CD14-positive monocyte (primary cell): ENCODE measurements around the gene FMO3. TPM values are rescaled to one million over a fixed set of nuclear protein-coding genes. Genes with fewer than 3 reads are reported as not detected.

Experiments
- DNase-seq, 3 donors: peaks; one replicate each; pipeline ENCODE4 v3.0.0-alpha.2; 2011 to 2022
- H2AFZ ChIP-seq: 2 replicates; pipeline ENCODE4 v1.6.0; 2012; ENCODE audit warnings: mild to moderate bottlenecking, low read depth, low read length, inconsistent platforms; ENCODE audit not compliant: insufficient read depth, poor library complexity, severe bottlenecking
- H3K27ac ChIP-seq, 2 donors: 1 replicate in 1 of 2; 2 replicates in 1 of 2; pipeline ENCODE4 v1.5.1; 2012 to 2013; ENCODE audit warnings: low read length in 2 of 2, control low read depth in 1 of 2, inconsistent platforms in 1 of 2, low read depth in 1 of 2, mild to moderate bottlenecking in 1 of 2
- H3K27me3 ChIP-seq, 2 donors: one replicate each; pipeline versions ENCODE4 v1.6.0 to v1.6.1; 2011 to 2013; ENCODE audit warnings: low read length in 2 of 2; ENCODE audit not compliant: control insufficient read depth in 2 of 2, insufficient read depth in 2 of 2
- H3K36me3 ChIP-seq, 2 donors: replicated peaks in 1 of 2; 1 replicate in 1 of 2; 2 replicates in 1 of 2; pipeline versions ENCODE4 v1.5.1 to v1.6.1; 2012 to 2013; ENCODE audit warnings: low read length in 2 of 2, control low read depth in 1 of 2, inconsistent platforms in 1 of 2, mild to moderate bottlenecking in 1 of 2; ENCODE audit not compliant: insufficient read depth in 2 of 2, control insufficient read depth in 1 of 2
- H3K4me1 ChIP-seq, 2 donors: 1 replicate in 1 of 2; 2 replicates in 1 of 2; pipeline versions ENCODE4 v1.5.1 to v1.6.1; 2012 to 2013; ENCODE audit warnings: low read length in 2 of 2, control low read depth in 1 of 2, inconsistent platforms in 1 of 2, mild to moderate bottlenecking in 1 of 2, moderate library complexity in 1 of 2; ENCODE audit not compliant: insufficient read depth in 2 of 2, control insufficient read depth in 1 of 2
- H3K4me2 ChIP-seq: replicated peaks from 2 replicates; pipeline ENCODE3; 2012; ENCODE audit warnings: low read length, moderate library complexity, mild to moderate bottlenecking; ENCODE audit not compliant: poor library complexity, severe bottlenecking; ENCODE audit errors: extremely low read depth
- H3K4me3 ChIP-seq, 3 experiments: fragments of 200-600 bp in 1 of 3; sonication (generic) in 1 of 3; replicated peaks in 1 of 3; 1 replicate in 2 of 3; 2 replicates in 1 of 3; pipeline ENCODE4 v1.5.1; 2011 to 2013; ENCODE audit warnings: low read length in 3 of 3, mild to moderate bottlenecking in 3 of 3, control low read depth in 2 of 3, low read depth in 2 of 3, inconsistent platforms in 1 of 3, moderate library complexity in 1 of 3
- H3K79me2 ChIP-seq: 2 replicates; pipeline ENCODE4 v1.6.0; 2012; ENCODE audit warnings: mild to moderate bottlenecking, control low read depth, inconsistent platforms, low read length, moderate library complexity; ENCODE audit not compliant: insufficient read depth
- H3K9ac ChIP-seq: 2 replicates; pipeline ENCODE4 v1.6.0; 2017; ENCODE audit warnings: low read length, mild to moderate bottlenecking; ENCODE audit not compliant: insufficient read depth, poor library complexity, severe bottlenecking
- H3K9me3 ChIP-seq, 2 donors: replicated peaks in 1 of 2; 1 replicate in 1 of 2; 2 replicates in 1 of 2; pipeline versions ENCODE4 v1.5.1 to v1.6.1; 2012 to 2013; ENCODE audit warnings: low read length in 2 of 2, control low read depth in 1 of 2; ENCODE audit not compliant: control insufficient read depth in 1 of 2, insufficient read depth in 1 of 2
- H4K20me1 ChIP-seq: 2 replicates; pipeline ENCODE4 v1.6.0; 2012; ENCODE audit warnings: mild to moderate bottlenecking, low read length, control low read depth, moderate library complexity; ENCODE audit not compliant: insufficient read depth
- H3K27ac Mint-ChIP-seq, 7 donors: one replicate each; pipeline ENCODE4 v1.8.0; 2020; ENCODE audit warnings: mild to moderate bottlenecking in 7 of 7, mixed read lengths in 7 of 7, moderate library complexity in 6 of 7, inconsistent platforms in 2 of 7
- H3K27me3 Mint-ChIP-seq, 3 donors: one replicate each; pipeline ENCODE4 v1.8.0; 2021 to 2022; ENCODE audit warnings: low read depth in 3 of 3, mild to moderate bottlenecking in 3 of 3, mixed read lengths in 3 of 3, moderate library complexity in 3 of 3, inconsistent platforms in 1 of 3
- H3K36me3 Mint-ChIP-seq, 2 donors: one replicate each; pipeline ENCODE4 v1.8.0; 2020; ENCODE audit warnings: mixed read lengths in 2 of 2, inconsistent platforms in 1 of 2, mild to moderate bottlenecking in 1 of 2
- H3K4me1 Mint-ChIP-seq: one replicate; pipeline ENCODE4 v1.8.0; 2020; ENCODE audit warnings: mild to moderate bottlenecking, mixed read lengths
- H3K4me3 Mint-ChIP-seq, 2 donors: one replicate each; pipeline ENCODE4 v1.8.0; 2020; ENCODE audit warnings: mild to moderate bottlenecking in 2 of 2, mixed read lengths in 2 of 2, moderate library complexity in 1 of 2
- H3K9me3 Mint-ChIP-seq, 7 donors: one replicate each; pipeline ENCODE4 v1.8.0; 2020 to 2022; ENCODE audit warnings: mixed read lengths in 7 of 7, mild to moderate bottlenecking in 6 of 7, moderate library complexity in 6 of 7, inconsistent platforms in 2 of 7
- CTCF ChIP-seq: fragments of 200-600 bp; IDR thresholded peaks from one replicate; pipeline ENCODE4 v1.8.0; 2022; ENCODE audit warnings: antibody characterized with exemption, mild to moderate bottlenecking
- WGBS: methylation state at CpG from one replicate; pipeline ENCODE4 v1.1.5; 2013; ENCODE audit warnings: missing lambda C conversion rate; ENCODE audit not compliant: insufficient coverage; 5-methylcytosine and 5-hydroxymethylcytosine counted together
- intact Hi-C, 2 donors: fragments of 100-400 bp; cut with micrococcal nuclease; formaldehyde crosslinking; loops; one replicate each; pipeline versions ENCODE4 v1.15.0 to v1.15.1; 2023
- polyA plus RNA-seq, 3 donors: library from polyadenylated mRNA; depleted of rRNA in 1 of 3; unstranded in 2 of 3; stranded (reverse) in 1 of 3; fragments of 300-500 nt in 2 of 3; fragments of >200 nt in 1 of 3; fragmentation: Illumina TruSeq in 2 of 3; gene quantifications; 1 replicate in 2 of 3; 2 replicates in 1 of 3; pipeline ENCODE4 v1.2.3, GENCODE V29; 2012 to 2021

FMO3 gene
- polyA plus RNA-seq, 3 donors: not detected

GRCh38 chr1:171152549-171152948, 61.8 kb downstream of the FMO3 start:
- no peak overlapping the region for H3K27ac Mint-ChIP-seq
- no peaks in the 10 kb centered on the region for H4K20me1 ChIP-seq
- H3K9me3 ChIP-seq: no peaks in the 10 kb centered on the region
- H3K4me2 ChIP-seq: no peak overlapping the region
- no peak for DNase-seq
- H3K27me3 Mint-ChIP-seq: peaks cover 0 to 3% (median 1%) of the 10 kb centered on the region in 3 donors
- peaks cover 0 to 6% (median 1%) of the 10 kb centered on the region in 7 donors for H3K9me3 Mint-ChIP-seq
- TF ChIP-seq CTCF: no peak
- H3K27ac ChIP-seq: no peak overlapping the region
- intact Hi-C loops: no loop called here
- H3K36me3 Mint-ChIP-seq: no peaks in the 10 kb centered on the region
- no peak overlapping the region for H2AFZ ChIP-seq
- H3K4me1 Mint-ChIP-seq: no peaks in the 10 kb centered on the region
- H3K79me2 ChIP-seq: no peaks in the 10 kb centered on the region
- no peak overlapping the region for H3K4me3 ChIP-seq
- H3K36me3 ChIP-seq: no peaks in the 10 kb centered on the region
- no peak overlapping the region for H3K9ac ChIP-seq
- no peak overlapping the region for H3K4me3 Mint-ChIP-seq
- no peaks in the 10 kb centered on the region for H3K4me1 ChIP-seq
- no peaks in the 10 kb centered on the region for H3K27me3 ChIP-seq
- no CpG with 5 or more reads among the region's 2 CpGs for WGBS

DNA sequence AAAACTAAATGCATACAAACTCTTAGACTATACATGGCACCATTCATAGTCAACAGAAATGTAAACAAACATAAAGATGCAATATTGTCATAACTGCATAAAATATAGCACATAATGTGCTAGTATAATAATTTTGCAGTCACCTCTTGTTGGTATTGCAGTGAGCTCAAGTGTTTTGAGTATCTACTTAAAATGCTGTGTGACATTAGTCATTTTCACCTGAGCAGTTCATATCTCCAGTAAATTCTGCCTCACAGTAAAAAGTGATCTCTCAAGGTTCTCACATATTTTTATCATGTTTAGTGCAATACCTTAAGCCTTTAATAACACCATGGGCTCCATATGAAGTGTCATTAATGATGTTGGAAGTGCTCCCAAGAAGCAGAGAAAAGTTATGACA, 64.8 kb downstream of the FMO3 start:
- intact Hi-C loops: no loop called here

More for the DNA sequence above, 64.8 kb downstream of the FMO3 start:
- DNase-seq: no peak
- Histone ChIP-seq H2AFZ (no peak overlapping the region), H3K4me2 (no peak overlapping the region), H3K9ac (no peak overlapping the region), H3K27ac (no peak overlapping the region), H3K4me3 (no peak overlapping the region), H3K4me1 (no peaks in the 10 kb centered on the region), H4K20me1 (no peaks in the 10 kb centered on the region), H3K27me3 (no peaks in the 10 kb centered on the region), H3K36me3 (no peaks in the 10 kb centered on the region), H3K79me2 (no peaks in the 10 kb centered on the region), H3K9me3 (no peaks in the 10 kb centered on the region)
- Mint-ChIP-seq H3K9me3 (peaks cover 0 to 8% (median 3%) of the 10 kb centered on the region in 7 donors), H3K36me3 (no peaks in the 10 kb centered on the region), H3K27me3 (peaks cover 0 to 1% (median 0%) of the 10 kb centered on the region in 3 donors), H3K4me3 (no peak overlapping the region), H3K27ac (no peak overlapping the region), H3K4me1 (no peaks in the 10 kb centered on the region)
- no peak for TF ChIP-seq CTCF
